ENCODE results near the gene ANKRD33B. TPM values are rescaled to one million over a fixed set of nuclear protein-coding genes. Genes with fewer than 3 reads are reported as not detected.

The ANKRD33B gene
- total RNA-seq, 3 donors from 2014 or later (not counting 1 experiment from before 2014, with no cell fraction given): 2.4 to 4.3 (median 3.9) TPM

DNA sequence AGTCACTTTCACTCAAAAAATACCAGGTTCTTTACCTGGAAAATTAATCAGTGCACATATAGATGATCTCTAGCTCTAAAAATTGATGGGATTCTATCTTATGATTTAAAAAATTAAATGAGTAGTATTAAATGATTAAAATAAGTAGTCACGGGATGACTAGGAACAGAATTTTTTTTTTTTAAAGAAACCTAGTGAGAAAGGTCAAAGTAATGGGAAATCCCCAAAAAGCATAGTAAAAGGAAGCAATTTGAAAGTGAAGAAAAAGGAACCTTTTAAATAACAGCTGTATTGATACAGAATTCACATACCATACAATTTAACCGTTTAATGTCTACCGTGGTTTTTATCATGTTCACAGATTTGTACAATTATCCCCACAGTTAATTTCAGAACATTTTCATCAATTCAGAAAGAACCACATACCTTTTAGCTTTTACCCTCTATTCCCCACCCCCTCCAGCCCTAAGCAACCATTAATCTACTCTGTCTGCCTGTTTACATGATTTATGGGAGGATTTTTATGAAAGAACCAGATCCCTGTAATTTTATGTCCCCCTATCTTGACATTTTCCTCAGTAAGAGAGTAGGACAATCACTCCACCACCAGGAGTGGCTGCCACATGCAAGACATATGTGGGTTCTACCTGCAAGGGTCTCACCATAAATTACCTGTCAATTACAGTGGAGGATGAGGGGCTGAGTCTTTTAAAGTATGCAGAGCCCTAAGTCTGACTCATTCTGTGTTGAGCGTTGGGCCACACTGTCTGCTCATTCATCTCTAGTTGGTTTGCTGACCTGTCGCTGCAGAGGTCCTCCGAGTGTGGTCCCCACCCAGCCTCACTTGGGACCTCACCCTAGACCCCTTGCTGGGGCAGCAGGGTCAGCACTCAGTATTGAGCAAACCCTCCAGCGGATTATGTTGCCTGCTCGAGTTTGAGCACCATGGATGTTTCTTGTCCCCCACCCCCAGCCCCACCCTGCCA is 16.0 kb downstream of the ANKRD33B start:
- no peak overlapping the region for H3K4me3 ChIP-seq (ENCODE audit: low read length)
- H3K9me3 Mint-ChIP-seq: no peaks in the 10 kb centered on the region
- ATAC-seq: no peak
- H3K27me3 Mint-ChIP-seq (ENCODE audit: low read depth in 2 of 2): peaks cover 7 to 14% of the 10 kb centered on the region in 2 donors
- TF ChIP-seq, protein P1, sequence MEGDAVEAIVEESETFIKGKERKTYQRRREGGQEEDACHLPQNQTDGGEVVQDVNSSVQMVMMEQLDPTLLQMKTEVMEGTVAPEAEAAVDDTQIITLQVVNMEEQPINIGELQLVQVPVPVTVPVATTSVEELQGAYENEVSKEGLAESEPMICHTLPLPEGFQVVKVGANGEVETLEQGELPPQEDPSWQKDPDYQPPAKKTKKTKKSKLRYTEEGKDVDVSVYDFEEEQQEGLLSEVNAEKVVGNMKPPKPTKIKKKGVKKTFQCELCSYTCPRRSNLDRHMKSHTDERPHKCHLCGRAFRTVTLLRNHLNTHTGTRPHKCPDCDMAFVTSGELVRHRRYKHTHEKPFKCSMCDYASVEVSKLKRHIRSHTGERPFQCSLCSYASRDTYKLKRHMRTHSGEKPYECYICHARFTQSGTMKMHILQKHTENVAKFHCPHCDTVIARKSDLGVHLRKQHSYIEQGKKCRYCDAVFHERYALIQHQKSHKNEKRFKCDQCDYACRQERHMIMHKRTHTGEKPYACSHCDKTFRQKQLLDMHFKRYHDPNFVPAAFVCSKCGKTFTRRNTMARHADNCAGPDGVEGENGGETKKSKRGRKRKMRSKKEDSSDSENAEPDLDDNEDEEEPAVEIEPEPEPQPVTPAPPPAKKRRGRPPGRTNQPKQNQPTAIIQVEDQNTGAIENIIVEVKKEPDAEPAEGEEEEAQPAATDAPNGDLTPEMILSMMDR (IDR thresholded peaks at IDR 0.05): no peak
- WGBS (ENCODE audit: insufficient coverage): 67% methylated on average over 8 of the region's 8 CpGs
- no peaks in the 10 kb centered on the region for H3K9me3 ChIP-seq (ENCODE audit: control insufficient read depth, insufficient read depth, low read length)
- H3K27me3 ChIP-seq (ENCODE audit: control insufficient read depth, insufficient read depth, low read length): peaks cover 2% of the 10 kb centered on the region
- no peak overlapping the region for H3K27ac ChIP-seq (ENCODE audit: low read length)
- no peak for DNase-seq
- peaks cover 6 to 26% of the 10 kb centered on the region in 2 donors for H3K4me1 Mint-ChIP-seq
- no peak overlapping the region for H3K27ac Mint-ChIP-seq
- no peaks in the 10 kb centered on the region for H3K36me3 Mint-ChIP-seq
- peaks cover 8% of the 10 kb centered on the region for H3K4me1 ChIP-seq (ENCODE audit: control insufficient read depth, insufficient read depth, low read length)
- intact Hi-C loops (cut with micrococcal nuclease): no loop called here
- no peaks in the 10 kb centered on the region for H3K36me3 ChIP-seq (ENCODE audit: control insufficient read depth, insufficient read depth, low read length)
- H3K4me3 Mint-ChIP-seq: no peak overlapping the region

DNA sequence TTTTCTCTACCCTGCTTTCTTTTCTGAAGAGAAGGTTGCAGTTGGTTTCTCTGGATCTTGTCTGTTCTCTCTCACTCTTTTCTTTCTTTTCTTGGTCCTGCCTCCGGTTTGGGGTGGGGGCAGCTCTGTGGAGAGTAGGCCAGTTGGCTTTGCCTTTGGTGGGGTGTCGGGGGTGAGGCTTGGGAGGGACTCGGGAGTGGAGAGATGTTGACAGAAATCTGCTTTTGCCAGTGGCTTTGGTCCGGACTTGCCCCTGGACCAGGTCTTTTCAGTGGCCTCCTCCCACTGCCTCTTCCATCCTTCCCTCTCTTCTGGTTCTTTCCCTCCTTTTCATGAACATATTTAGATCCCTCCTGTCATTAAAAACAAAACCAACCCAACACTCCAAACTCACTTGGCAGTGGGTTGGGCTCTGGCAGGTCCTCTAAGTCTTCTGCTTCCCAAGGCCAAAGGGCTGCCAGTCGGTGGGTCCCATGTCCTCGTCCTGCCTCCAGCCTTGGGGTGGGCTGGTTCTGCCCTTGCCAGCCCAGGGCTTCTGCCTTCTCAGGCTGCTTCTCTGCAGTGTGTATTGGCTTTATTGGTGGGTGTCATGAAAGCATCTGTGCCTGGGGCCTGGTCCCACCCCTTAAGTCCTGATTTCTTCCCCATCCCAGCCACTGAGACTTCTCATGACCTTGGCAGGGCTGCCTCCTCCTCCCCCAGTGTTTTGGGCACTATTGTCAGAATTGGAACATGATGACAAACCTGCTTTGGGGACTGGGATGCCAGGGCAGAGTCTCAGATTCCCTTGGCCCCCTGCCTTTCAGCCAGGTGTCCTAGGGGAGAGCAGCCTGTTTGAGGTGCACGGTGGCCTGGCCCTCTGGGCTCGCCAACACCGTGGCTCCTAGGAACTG is 16.9 kb downstream of the ANKRD33B start:
- H3K4me3 ChIP-seq (ENCODE audit: low read length): no peak overlapping the region
- WGBS (ENCODE audit: insufficient coverage): 97% methylated on average over 8 of the region's 9 CpGs
- peaks cover 8% of the 10 kb centered on the region for H3K4me1 ChIP-seq (ENCODE audit: control insufficient read depth, insufficient read depth, low read length)
- H3K9me3 ChIP-seq (ENCODE audit: control insufficient read depth, insufficient read depth, low read length): no peaks in the 10 kb centered on the region
- no peak overlapping the region for H3K27ac ChIP-seq (ENCODE audit: low read length)
- TF ChIP-seq, protein P1 (IDR thresholded peaks at IDR 0.05): no peak
- no peaks in the 10 kb centered on the region for H3K36me3 Mint-ChIP-seq
- H3K27me3 Mint-ChIP-seq (ENCODE audit: low read depth in 2 of 2): peaks cover 8 to 21% of the 10 kb centered on the region in 2 donors
- peaks cover 2% of the 10 kb centered on the region for H3K27me3 ChIP-seq (ENCODE audit: control insufficient read depth, insufficient read depth, low read length)
- no peaks in the 10 kb centered on the region for H3K9me3 Mint-ChIP-seq
- no peak overlapping the region for H3K4me3 Mint-ChIP-seq
- H3K4me1 Mint-ChIP-seq: peaks cover 6 to 33% of the 10 kb centered on the region in 2 donors
- no peak for ATAC-seq
- intact Hi-C loops (cut with micrococcal nuclease): no loop called here
- H3K36me3 ChIP-seq (ENCODE audit: control insufficient read depth, insufficient read depth, low read length): no peaks in the 10 kb centered on the region
- DNase-seq: peak in 1 of 2 donors; percentile 5
- no peak overlapping the region for H3K27ac Mint-ChIP-seq

- Mint-ChIP-seq H3K4me3 (no peak overlapping the region), H3K9me3 (no peaks in the 10 kb centered on the region), H3K27me3 (ENCODE audit: low read depth in 2 of 2) (peaks cover 8 to 21% of the 10 kb centered on the region in 2 donors), H3K36me3 (no peaks in the 10 kb centered on the region), H3K4me1 (peaks cover 6 to 33% of the 10 kb centered on the region in 2 donors), H3K27ac (no peak overlapping the region)
- peaks cover 2% of the 10 kb centered on the region for H3K27me3 ChIP-seq (ENCODE audit: control insufficient read depth, insufficient read depth, low read length)
- no peaks in the 10 kb centered on the region for H3K9me3 ChIP-seq (ENCODE audit: control insufficient read depth, insufficient read depth, low read length)
- WGBS (ENCODE audit: insufficient coverage): 94% methylated on average over 2 of the region's 2 CpGs
- intact Hi-C loops (cut with micrococcal nuclease): no loop called here
- no peak for DNase-seq
- no peak overlapping the region for H3K27ac ChIP-seq (ENCODE audit: low read length)
- peaks cover 8% of the 10 kb centered on the region for H3K4me1 ChIP-seq (ENCODE audit: control insufficient read depth, insufficient read depth, low read length)
- no peak for ATAC-seq
- no peaks in the 10 kb centered on the region for H3K36me3 ChIP-seq (ENCODE audit: control insufficient read depth, insufficient read depth, low read length)
- no peak overlapping the region for H3K4me3 ChIP-seq (ENCODE audit: low read length)
- TF ChIP-seq, protein P1 (IDR thresholded peaks at IDR 0.05): no peak
These were observed 17.5 kb downstream of the ANKRD33B start for GRCh38 chr5:10581424-10581748.
